Measurements from ENCODE around the gene ELAVL3.

The ELAVL3 gene

GRCh38 chr19:11506967-11507366 is 26.1 kb upstream of the ELAVL3 start:
- Histone ChIP-seq H3K9me3 (ENCODE audit: control insufficient read depth, low read length) (no peaks in the 10 kb centered on the region), H3K18ac (ENCODE audit: low read depth in 1 of 2, low read length in 2 of 2) (no peak overlapping the region), H2BK15ac (ENCODE audit: low read depth, poor library complexity, severe bottlenecking) (no peak overlapping the region), H2BK5ac (ENCODE audit: low read depth, low read length, poor library complexity, severe bottlenecking) (no peak overlapping the region), H3K4me2 (ENCODE audit: low read length, poor library complexity, severe bottlenecking) (no peak overlapping the region), H3K14ac (ENCODE audit: low read length in 2 of 2) (no peak overlapping the region), H2AFZ (ENCODE audit: low read depth, low read length) (no peak overlapping the region), H3K79me1 (replicated peaks; ENCODE audit: low read length, poor library complexity, severe bottlenecking) (peaks cover 13% of the 10 kb centered on the region), H2BK120ac (ENCODE audit: low read depth, low read length) (no peak overlapping the region), H4K8ac (ENCODE audit: low read length) (no peak overlapping the region), H3K27me3 (ENCODE audit: control insufficient read depth in 1 of 2, insufficient read depth in 1 of 2, low read length in 2 of 2) (no peaks in the 10 kb centered on the region), H3K36me3 (ENCODE audit: control insufficient read depth in 1 of 2, insufficient read depth in 2 of 2, low read depth in 1 of 2, low read length in 2 of 2) (peaks cover 6 to 18% of the 10 kb centered on the region in 2 experiments), H3K4me3 (ENCODE audit: insufficient read depth in 1 of 2, low read depth in 1 of 2, low read length in 2 of 2) (no peak overlapping the region), H3K4me1 (ENCODE audit: control insufficient read depth, insufficient read depth, low read depth, low read length) (peaks cover 9% of the 10 kb centered on the region), H2AK5ac (ENCODE audit: low read length, severe bottlenecking) (no peak overlapping the region), H3K9ac (ENCODE audit: low read length) (no peak overlapping the region), H3K4ac (ENCODE audit: low read depth in 1 of 2, low read length in 2 of 2) (no peak overlapping the region), H3K23ac (ENCODE audit: low read length in 2 of 2) (no peak overlapping the region), H3K27ac (ENCODE audit: low read length, poor library complexity, severe bottlenecking) (no peak overlapping the region), H4K91ac (ENCODE audit: low read length) (no peak overlapping the region), H2BK12ac (ENCODE audit: low read length in 2 of 2) (no peak overlapping the region)
- DNase-seq: no peak
- WGBS: 88% methylated on average over 2 of the region's 6 CpGs

- Histone ChIP-seq H3K27ac (ENCODE audit: low read length, poor library complexity, severe bottlenecking) (no peak overlapping the region), H2AFZ (ENCODE audit: low read depth, low read length) (peak overlapping the region; percentile 68), H4K91ac (ENCODE audit: low read length) (no peak overlapping the region), H3K23ac (ENCODE audit: low read length in 2 of 2) (no peak overlapping the region), H2BK12ac (ENCODE audit: low read length in 2 of 2) (no peak overlapping the region), H2BK120ac (ENCODE audit: low read depth, low read length) (no peak overlapping the region), H3K18ac (ENCODE audit: low read depth in 1 of 2, low read length in 2 of 2) (peak overlapping the region in 1 of 2 experiments; percentile 54), H3K36me3 (ENCODE audit: control insufficient read depth in 1 of 2, insufficient read depth in 2 of 2, low read depth in 1 of 2, low read length in 2 of 2) (peaks cover 2 to 20% of the 10 kb centered on the region in 2 experiments), H3K4me2 (ENCODE audit: low read length, poor library complexity, severe bottlenecking) (peak overlapping the region; percentile 50), H3K79me1 (replicated peaks; ENCODE audit: low read length, poor library complexity, severe bottlenecking) (peaks cover 17% of the 10 kb centered on the region), H3K4me3 (ENCODE audit: insufficient read depth in 1 of 2, low read depth in 1 of 2, low read length in 2 of 2) (peak overlapping the region in 1 of 2 experiments; percentile 78), H3K9me3 (ENCODE audit: control insufficient read depth, low read length) (no peaks in the 10 kb centered on the region), H3K14ac (ENCODE audit: low read length in 2 of 2) (peak overlapping the region in 1 of 2 experiments; percentile 11), H2BK5ac (ENCODE audit: low read depth, low read length, poor library complexity, severe bottlenecking) (no peak overlapping the region), H4K8ac (ENCODE audit: low read length) (peak overlapping the region; percentile 94), H2AK5ac (ENCODE audit: low read length, severe bottlenecking) (no peak overlapping the region), H3K9ac (ENCODE audit: low read length) (peak overlapping the region; percentile 92), H3K4me1 (ENCODE audit: control insufficient read depth, insufficient read depth, low read depth, low read length) (peaks cover 9% of the 10 kb centered on the region), H3K4ac (ENCODE audit: low read depth in 1 of 2, low read length in 2 of 2) (peak overlapping the region in 1 of 2 experiments; percentile 71), H2BK15ac (ENCODE audit: low read depth, poor library complexity, severe bottlenecking) (no peak overlapping the region), H3K27me3 (ENCODE audit: control insufficient read depth in 1 of 2, insufficient read depth in 1 of 2, low read length in 2 of 2) (no peaks in the 10 kb centered on the region)
- no peak for DNase-seq
- WGBS: 80% methylated on average over 20 of the region's 20 CpGs
These were observed 25.3 kb upstream of the ELAVL3 start for GRCh38 chr19:11506101-11506555.

DNA sequence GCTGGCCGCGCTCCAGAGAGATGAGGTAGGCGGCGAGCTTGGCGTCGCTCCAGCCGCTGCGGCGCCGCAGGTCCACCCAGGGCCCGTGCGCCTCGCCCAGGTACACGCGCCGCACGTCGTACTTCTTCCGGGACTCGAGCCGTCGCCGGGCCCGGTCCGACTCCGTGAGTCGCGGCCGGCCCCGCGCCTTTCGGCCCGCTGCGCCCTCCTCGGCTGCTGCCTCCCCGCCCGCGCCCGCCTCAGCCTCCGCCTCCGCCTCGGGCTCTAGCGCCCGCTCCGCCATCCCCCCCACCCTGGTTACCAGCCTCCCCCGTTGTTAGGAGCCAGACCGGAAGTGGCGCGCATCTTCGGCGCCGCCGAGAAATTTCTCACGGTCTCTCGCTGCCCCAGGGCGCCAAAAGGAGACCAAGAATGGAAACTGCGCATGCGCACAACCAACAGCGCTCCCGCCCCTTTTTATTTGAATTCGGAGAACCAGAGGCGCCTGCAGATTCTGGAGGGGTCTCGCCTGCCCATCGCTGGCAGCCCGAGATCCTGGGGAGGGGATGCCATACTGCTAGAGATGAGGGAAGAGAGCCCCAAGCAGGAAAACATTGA is 24.8 kb upstream of the ELAVL3 start, which contains the start of gene ZNF653:
TSS of gene ZNF653 (minus strand) at position 336 of the 597 bp plus-strand sequence. CDS start at position 283, 53 bp downstream.
- Histone ChIP-seq H3K4me3 (ENCODE audit: insufficient read depth in 1 of 2, low read depth in 1 of 2, low read length in 2 of 2) (peak within 1 kb of the TSS; percentile 78 to 95), H3K27ac (ENCODE audit: low read length, poor library complexity, severe bottlenecking) (peak within 1 kb of the TSS; percentile 56), H2BK15ac (ENCODE audit: low read depth, poor library complexity, severe bottlenecking) (peak within 1 kb of the TSS; percentile 98), H2AK5ac (ENCODE audit: low read length, severe bottlenecking) (peak within 1 kb of the TSS; percentile 67), H2BK5ac (ENCODE audit: low read depth, low read length, poor library complexity, severe bottlenecking) (peak within 1 kb of the TSS; percentile 81), H3K9ac (ENCODE audit: low read length) (peak within 1 kb of the TSS; percentile 92), H4K8ac (ENCODE audit: low read length) (peak within 1 kb of the TSS; percentile 96), H3K23ac (ENCODE audit: low read length in 2 of 2) (peak within 1 kb of the TSS in 1 of 2 experiments; percentile 23), H3K9me3 (ENCODE audit: control insufficient read depth, low read length) (no peaks in the 10 kb centered on the region), H3K18ac (ENCODE audit: low read depth in 1 of 2, low read length in 2 of 2) (peak within 1 kb of the TSS; percentile 90 to 92), H2AFZ (ENCODE audit: low read depth, low read length) (peak within 1 kb of the TSS; percentile 83), H2BK120ac (ENCODE audit: low read depth, low read length) (no peak within 1 kb of the TSS), H3K4me1 (ENCODE audit: control insufficient read depth, insufficient read depth, low read depth, low read length) (peaks cover 9% of the 10 kb centered on the region), H3K4ac (ENCODE audit: low read depth in 1 of 2, low read length in 2 of 2) (peak within 1 kb of the TSS; percentile 71 to 93), H3K14ac (ENCODE audit: low read length in 2 of 2) (peak within 1 kb of the TSS in 1 of 2 experiments; percentile 85), H4K91ac (ENCODE audit: low read length) (peak within 1 kb of the TSS; percentile 92), H2BK12ac (ENCODE audit: low read length in 2 of 2) (peak within 1 kb of the TSS in 1 of 2 experiments; percentile 15), H3K4me2 (ENCODE audit: low read length, poor library complexity, severe bottlenecking) (peak within 1 kb of the TSS; percentile 95), H3K36me3 (ENCODE audit: control insufficient read depth in 1 of 2, insufficient read depth in 2 of 2, low read depth in 1 of 2, low read length in 2 of 2) (peaks cover 0 to 18% of the 10 kb centered on the region in 2 experiments), H3K79me1 (replicated peaks; ENCODE audit: low read length, poor library complexity, severe bottlenecking) (peaks cover 20% of the 10 kb centered on the region), H3K27me3 (ENCODE audit: control insufficient read depth in 1 of 2, insufficient read depth in 1 of 2, low read length in 2 of 2) (no peaks in the 10 kb centered on the region)
- peak; percentile 95 for DNase-seq
- under 1% methylated on average over 64 of the region's 65 CpGs for WGBS

GRCh38 chr19:11505032-11505503 is 24.2 kb upstream of the ELAVL3 start:
- Histone ChIP-seq H3K4me1 (ENCODE audit: control insufficient read depth, insufficient read depth, low read depth, low read length) (peaks cover 9% of the 10 kb centered on the region), H2BK120ac (ENCODE audit: low read depth, low read length) (no peak overlapping the region), H3K18ac (ENCODE audit: low read depth in 1 of 2, low read length in 2 of 2) (peak overlapping the region; percentile 90 to 92), H2AFZ (ENCODE audit: low read depth, low read length) (peak overlapping the region; percentile 83), H3K14ac (ENCODE audit: low read length in 2 of 2) (peak overlapping the region in 1 of 2 experiments; percentile 85), H2BK5ac (ENCODE audit: low read depth, low read length, poor library complexity, severe bottlenecking) (peak overlapping the region; percentile 81), H3K36me3 (ENCODE audit: control insufficient read depth in 1 of 2, insufficient read depth in 2 of 2, low read depth in 1 of 2, low read length in 2 of 2) (peaks cover 0 to 18% of the 10 kb centered on the region in 2 experiments), H3K23ac (ENCODE audit: low read length in 2 of 2) (no peak overlapping the region), H3K79me1 (replicated peaks; ENCODE audit: low read length, poor library complexity, severe bottlenecking) (peaks cover 24% of the 10 kb centered on the region), H3K9me3 (ENCODE audit: control insufficient read depth, low read length) (no peaks in the 10 kb centered on the region), H3K4me2 (ENCODE audit: low read length, poor library complexity, severe bottlenecking) (peak overlapping the region; percentile 95), H2AK5ac (ENCODE audit: low read length, severe bottlenecking) (peak overlapping the region; percentile 67), H2BK12ac (ENCODE audit: low read length in 2 of 2) (peak overlapping the region in 1 of 2 experiments; percentile 15), H2BK15ac (ENCODE audit: low read depth, poor library complexity, severe bottlenecking) (peak overlapping the region; percentile 98), H3K27ac (ENCODE audit: low read length, poor library complexity, severe bottlenecking) (peak overlapping the region; percentile 56), H4K91ac (ENCODE audit: low read length) (peak overlapping the region; percentile 92), H4K8ac (ENCODE audit: low read length) (peak overlapping the region; percentile 96), H3K27me3 (ENCODE audit: control insufficient read depth in 1 of 2, insufficient read depth in 1 of 2, low read length in 2 of 2) (no peaks in the 10 kb centered on the region), H3K4me3 (ENCODE audit: insufficient read depth in 1 of 2, low read depth in 1 of 2, low read length in 2 of 2) (peak overlapping the region; percentile 78 to 95), H3K9ac (ENCODE audit: low read length) (peak overlapping the region; percentile 92), H3K4ac (ENCODE audit: low read depth in 1 of 2, low read length in 2 of 2) (peak overlapping the region; percentile 65 to 93)
- 0% methylated on average over 20 of the region's 33 CpGs for WGBS
- peak; percentile 96 for DNase-seq

All from mesenchymal stem cell (in vitro differentiated cells and primary cell).